Measurements from ENCODE around the gene MARK4.

Gene MARK4

GRCh38 chr19:45273521-45273855 lies 22.4 kb downstream of the MARK4 start:
- no peak for DNase-seq (ENCODE audit: low read depth)

DNA sequence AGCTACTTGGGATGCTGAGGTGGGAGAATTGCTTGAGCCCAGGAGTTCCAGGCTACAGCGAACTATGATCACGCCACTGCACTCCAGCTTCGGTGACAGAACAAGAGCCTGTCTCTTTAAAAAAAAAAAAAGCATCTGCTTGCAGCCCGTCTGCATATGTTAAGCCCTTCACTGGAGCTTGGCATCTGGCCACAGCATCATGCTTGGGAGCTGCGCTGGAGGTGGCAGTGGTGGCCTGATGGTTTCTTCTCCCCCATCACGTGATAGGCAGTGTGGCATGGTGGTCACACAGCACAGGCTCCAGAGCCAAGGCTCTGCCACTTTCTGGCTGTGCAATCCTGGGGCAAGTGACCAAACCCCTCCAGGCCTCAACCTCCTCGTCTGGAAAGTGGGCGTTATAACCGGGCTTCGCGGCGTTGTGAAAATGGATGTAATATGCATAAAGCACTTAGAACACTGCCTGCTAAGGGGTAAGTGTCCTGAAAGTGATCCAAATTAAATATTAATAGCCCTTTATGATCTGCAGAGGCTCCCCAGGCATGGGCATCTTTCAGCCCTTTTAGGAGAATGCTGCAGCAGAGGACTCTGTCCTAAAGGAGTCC lies 24.4 kb downstream of the MARK4 start:
- DNase-seq (ENCODE audit: low read depth) = no peak

DNA sequence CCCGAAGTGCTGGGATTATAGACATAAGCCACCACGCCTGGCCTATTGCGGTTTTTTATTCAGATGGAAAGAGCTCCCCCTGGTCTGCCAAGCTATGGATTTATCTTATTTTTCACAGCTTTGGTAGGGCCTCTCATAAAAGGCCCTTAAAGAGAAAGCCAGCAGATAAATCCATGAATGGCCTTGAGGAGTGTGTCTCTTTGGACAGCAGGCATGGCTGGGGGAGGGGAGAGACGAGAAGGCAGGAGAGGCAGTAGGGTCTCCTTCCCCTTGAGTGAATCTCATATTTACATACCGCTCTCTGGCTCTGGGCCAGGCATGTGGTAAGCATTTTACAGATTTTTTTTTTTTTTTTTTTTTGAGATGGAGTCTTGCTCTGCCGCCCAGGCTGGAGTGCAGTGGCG lies 25.2 kb downstream of the MARK4 start:
- no peak for DNase-seq (ENCODE audit: low read depth)

GRCh38 chr19:45278087-45278486 lies 27.0 kb downstream of the MARK4 start:
- no peak for DNase-seq (ENCODE audit: low read depth)

GRCh38 chr19:45279587-45280192 lies 28.6 kb downstream of the MARK4 start:
- no peak for DNase-seq (ENCODE audit: low read depth)

DNA sequence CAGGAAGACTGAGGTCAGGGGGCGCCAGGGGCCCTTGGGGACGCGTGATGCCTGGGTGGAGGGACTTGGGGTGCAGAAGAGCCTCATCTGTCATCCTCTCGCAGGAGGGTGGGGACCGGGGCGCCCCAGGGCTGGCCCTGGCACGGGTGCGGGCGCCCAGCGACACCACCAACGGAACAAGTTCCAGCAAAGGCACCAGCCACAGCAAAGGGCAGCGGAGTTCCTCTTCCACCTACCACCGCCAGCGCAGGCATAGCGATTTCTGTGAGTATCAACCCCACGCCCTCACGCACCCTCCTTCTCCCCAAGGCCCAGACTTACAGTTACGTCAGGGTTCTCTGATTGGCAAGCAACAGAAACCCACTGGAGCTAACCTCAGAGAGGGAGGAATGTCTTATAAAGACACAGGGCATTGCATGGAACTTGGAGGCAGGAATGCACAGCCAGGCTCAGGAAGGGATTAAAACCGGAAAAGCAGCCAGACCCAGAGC lies 29.4 kb downstream of the MARK4 start:
- no peak for DNase-seq (ENCODE audit: low read depth)

DNA sequence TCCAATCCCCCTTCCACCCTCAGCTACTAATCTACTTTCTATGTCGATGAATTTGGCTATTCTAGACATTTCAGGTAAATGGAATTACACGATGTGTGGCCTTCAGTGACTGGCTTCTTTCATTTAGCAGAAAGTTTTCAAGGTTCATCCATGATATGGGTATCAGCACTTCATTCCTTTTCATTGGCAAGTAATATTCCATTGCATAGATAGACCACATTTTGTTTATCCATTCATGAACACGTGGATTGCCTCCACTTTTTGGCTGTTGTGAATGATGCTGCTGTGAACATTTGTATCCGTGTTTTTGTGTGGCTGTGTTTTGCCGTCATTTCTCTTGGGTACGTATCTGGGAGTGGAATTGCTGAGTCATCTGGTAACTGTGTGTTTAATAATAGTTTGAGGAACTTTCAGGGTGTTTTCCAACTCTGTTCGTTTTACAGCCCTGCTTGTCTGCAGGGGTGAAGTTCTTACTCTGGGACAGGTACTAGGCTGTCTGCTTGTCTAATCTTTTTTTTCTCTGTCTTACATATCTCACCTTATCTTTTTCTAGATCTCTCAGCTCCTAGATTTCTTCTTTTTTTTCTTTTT lies 32.5 kb downstream of the MARK4 start:
- no peak for DNase-seq (ENCODE audit: low read depth)

DNA sequence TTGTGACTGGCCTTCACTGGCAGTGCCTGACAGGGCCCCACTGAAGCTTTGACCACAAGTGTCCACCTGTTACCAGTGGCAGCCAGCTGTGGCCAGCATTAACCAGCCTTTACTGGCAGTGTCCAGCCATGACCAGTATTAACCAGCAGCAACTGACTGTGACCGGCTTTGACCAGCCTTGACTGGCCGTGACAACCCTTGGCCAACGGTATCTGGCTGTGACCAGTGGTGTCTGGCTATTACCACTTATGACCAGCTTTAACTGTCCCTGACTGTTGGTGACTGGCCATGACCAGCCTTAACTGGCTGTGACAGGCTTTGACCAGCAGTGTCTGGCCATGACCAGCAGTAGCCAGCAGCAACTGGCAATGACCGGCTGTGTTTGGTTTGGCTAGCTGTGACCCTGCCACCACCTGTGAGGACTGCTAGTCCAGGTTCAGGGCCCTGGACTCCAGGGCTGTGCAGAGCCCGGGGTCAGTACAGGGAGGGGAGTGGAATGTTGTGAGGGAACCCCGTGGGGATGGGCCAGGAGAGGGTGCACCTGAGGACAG lies 39.4 kb downstream of the MARK4 start:
- no peak for DNase-seq (ENCODE audit: low read depth)

GRCh38 chr19:45291834-45292233 lies 40.8 kb downstream of the MARK4 start:
- DNase-seq (ENCODE audit: low read depth) = no peak

GRCh38 chr19:45293682-45294081 lies 42.6 kb downstream of the MARK4 start:
- DNase-seq (ENCODE audit: low read depth) = no peak

GRCh38 chr19:45294291-45295029 lies 43.4 kb downstream of the MARK4 start:
- DNase-seq (ENCODE audit: low read depth) = no peak

- DNase-seq (ENCODE audit: low read depth) = no peak
These were observed 44.8 kb downstream of the MARK4 start for GRCh38 chr19:45295873-45296272.

- DNase-seq (ENCODE audit: low read depth) = no peak
These were observed 45.3 kb downstream of the MARK4 start for GRCh38 chr19:45296355-45296754.

- DNase-seq (ENCODE audit: low read depth) = no peak
These were observed 46.6 kb downstream of the MARK4 start for GRCh38 chr19:45297674-45298073.

GRCh38 chr19:45298264-45298663 lies 47.2 kb downstream of the MARK4 start:
- no peak for DNase-seq (ENCODE audit: low read depth)

DNA sequence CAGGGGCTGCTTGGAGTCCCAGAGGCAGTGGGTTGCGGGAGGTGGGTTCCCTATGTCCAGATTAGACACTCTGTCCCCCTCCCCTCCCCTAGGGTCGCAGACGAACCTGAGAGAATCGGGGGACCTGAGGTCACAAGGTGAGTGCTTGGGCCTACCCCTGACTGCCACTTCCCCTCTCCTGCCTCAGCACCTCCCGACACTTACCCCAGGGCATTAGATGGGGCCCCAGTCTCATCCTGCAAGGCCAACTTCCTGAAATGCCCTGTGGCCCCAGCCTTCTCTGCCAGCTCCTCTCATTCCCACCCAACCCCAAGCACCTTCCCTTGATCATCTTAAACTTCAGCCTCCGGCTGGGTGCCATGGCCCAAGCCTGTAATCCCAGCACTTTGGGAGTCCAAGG lies 48.6 kb downstream of the MARK4 start:
- DNase-seq (ENCODE audit: low read depth) = no peak

DNA sequence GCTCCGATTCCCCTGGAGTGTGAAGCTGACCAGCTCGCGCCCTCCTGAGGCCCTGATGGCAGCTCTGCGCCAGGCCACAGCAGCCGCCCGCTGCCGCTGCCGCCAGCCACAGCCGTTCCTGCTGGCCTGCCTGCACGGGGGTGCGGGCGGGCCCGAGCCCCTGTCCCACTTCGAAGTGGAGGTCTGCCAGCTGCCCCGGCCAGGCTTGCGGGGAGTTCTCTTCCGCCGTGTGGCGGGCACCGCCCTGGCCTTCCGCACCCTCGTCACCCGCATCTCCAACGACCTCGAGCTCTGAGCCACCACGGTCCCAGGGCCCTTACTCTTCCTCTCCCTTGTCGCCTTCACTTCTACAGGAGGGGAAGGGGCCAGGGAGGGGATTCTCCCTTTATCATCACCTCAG lies 51.3 kb downstream of the MARK4 start:
- no peak for DNase-seq (ENCODE audit: low read depth)

GRCh38 chr19:45303269-45304060 lies 52.4 kb downstream of the MARK4 start:
- no peak for DNase-seq (ENCODE audit: low read depth)

GRCh38 chr19:45304141-45304926 lies 53.3 kb downstream of the MARK4 start:
- DNase-seq (ENCODE audit: low read depth) = no peak

DNA sequence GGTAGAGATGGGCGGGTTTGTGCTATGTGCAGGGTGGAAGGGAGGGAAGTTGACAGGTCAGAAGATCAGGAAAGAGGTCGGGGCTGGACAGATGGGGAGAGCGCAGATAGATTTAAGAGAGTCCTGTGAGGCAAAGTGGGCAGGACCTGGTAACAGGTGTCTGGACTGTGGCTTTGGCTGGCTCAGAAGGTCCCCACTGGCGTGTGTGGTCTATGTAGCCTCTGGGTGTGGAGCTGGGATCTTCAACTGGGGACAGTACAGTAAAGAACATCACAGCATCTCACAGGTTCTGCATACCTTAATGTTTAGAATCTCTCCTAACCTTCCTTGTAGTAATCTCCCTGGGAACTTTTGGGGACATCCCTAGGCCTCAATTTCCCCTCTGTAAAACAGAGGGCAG lies 53.9 kb downstream of the MARK4 start:
- no peak for DNase-seq (ENCODE audit: low read depth)

GRCh38 chr19:45305421-45305820 lies 54.4 kb downstream of the MARK4 start:
- DNase-seq (ENCODE audit: low read depth) = no peak
